Endothelial cell (in vitro differentiated cells): ENCODE results near the gene CYFIP1. TPM values are rescaled to one million over a fixed set of nuclear protein-coding genes. Genes with fewer than 3 reads are reported as not detected.

ENCODE experiments used
- DNase-seq: peaks from one replicate; pipeline ENCODE4 v3.0.0; 2021; ENCODE audit warnings: low spot score
- H3K27ac Mint-ChIP-seq: one replicate; pipeline ENCODE4 v1.8.0; 2021; ENCODE audit warnings: mixed read lengths, inconsistent platforms; ENCODE audit not compliant: unreplicated experiment
- H3K27me3 Mint-ChIP-seq: one replicate; pipeline ENCODE4 v1.8.0; 2021; ENCODE audit warnings: mild to moderate bottlenecking, moderate library complexity, mixed read lengths, inconsistent platforms; ENCODE audit not compliant: unreplicated experiment
- H3K36me3 Mint-ChIP-seq: one replicate; pipeline ENCODE4 v1.8.0; 2021; ENCODE audit warnings: mild to moderate bottlenecking, low read depth, mixed read lengths, inconsistent platforms; ENCODE audit not compliant: unreplicated experiment
- H3K4me1 Mint-ChIP-seq: one replicate; pipeline ENCODE4 v1.8.0; 2021; ENCODE audit warnings: mild to moderate bottlenecking, mixed read lengths, inconsistent platforms; ENCODE audit not compliant: unreplicated experiment
- H3K4me3 Mint-ChIP-seq: one replicate; pipeline ENCODE4 v1.8.0; 2021; ENCODE audit warnings: mild to moderate bottlenecking, mixed read lengths, inconsistent platforms; ENCODE audit not compliant: unreplicated experiment
- H3K9me3 Mint-ChIP-seq: one replicate; pipeline ENCODE4 v1.8.0; 2021; ENCODE audit warnings: mixed read lengths, inconsistent platforms; ENCODE audit not compliant: unreplicated experiment
- CTCF ChIP-seq: fragments of 200-600 bp; sonication (generic); IDR thresholded peaks from one replicate; pipeline ENCODE4 v1.5.0; 2021; ENCODE audit warnings: antibody characterized with exemption; ENCODE audit not compliant: unreplicated experiment
- total RNA-seq: library from RNA; stranded (reverse); fragmentation: NEBNext Ultra II Directional; extraction: Animal tissue kit (Norgen Biotek cat#: 25700); gene quantifications from one replicate; pipeline ENCODE4 v1.2.1, GENCODE V29; 2021; ENCODE audit not compliant: unreplicated experiment

Gene CYFIP1
- total RNA-seq, 1 donor from 2014 or later = 154 TPM

DNA sequence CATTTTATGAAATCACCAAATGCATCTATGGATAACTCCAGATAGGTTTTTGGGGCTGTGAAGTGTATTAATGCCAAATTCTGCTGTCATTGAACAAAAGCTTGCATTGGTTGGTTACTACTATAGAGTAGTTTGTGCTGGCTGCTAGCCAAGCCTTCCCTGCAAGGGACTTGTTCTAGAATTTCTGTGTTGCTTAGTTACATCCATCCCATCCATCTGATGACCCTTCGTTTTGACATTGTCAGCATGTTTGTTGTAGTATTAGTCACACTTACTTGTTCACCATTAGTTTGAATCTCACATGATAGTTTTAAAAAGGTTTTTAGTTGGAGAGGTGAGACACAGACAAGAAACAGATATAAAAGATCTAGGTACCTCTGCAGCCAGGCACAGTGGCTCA, 148.7 kb downstream of the CYFIP1 start:
- Mint-ChIP-seq H3K27me3 (peaks cover 2% of the 10 kb centered on the region), H3K4me1 (no peaks in the 10 kb centered on the region), H3K27ac (no peak overlapping the region)

DNA sequence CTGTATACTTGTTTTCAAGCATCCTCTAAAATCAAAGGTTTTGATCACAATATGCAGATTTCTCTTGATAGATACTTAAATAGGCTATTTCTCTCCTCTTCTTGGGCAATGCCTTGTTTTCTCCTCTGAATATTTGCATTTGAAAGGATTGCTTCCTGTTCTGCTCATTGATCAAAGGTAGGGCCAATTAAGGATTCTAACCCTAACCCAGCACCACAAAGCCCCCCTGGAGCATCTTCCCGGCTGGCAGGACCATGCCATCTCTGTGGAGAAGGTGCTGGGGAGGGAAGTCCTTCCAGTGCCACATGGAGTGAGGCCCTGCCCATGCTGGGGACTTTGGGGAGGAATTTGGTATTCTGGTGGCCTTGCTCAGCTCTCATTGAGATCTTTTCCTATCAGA, 153.0 kb downstream of the CYFIP1 start:
- H3K4me3 Mint-ChIP-seq = no peak overlapping the region
- H3K9me3 Mint-ChIP-seq = no peaks in the 10 kb centered on the region
- H3K27me3 Mint-ChIP-seq = peaks cover 2% of the 10 kb centered on the region
- no peaks in the 10 kb centered on the region for H3K4me1 Mint-ChIP-seq
- H3K36me3 Mint-ChIP-seq = peaks cover 22% of the 10 kb centered on the region
- no peak overlapping the region for H3K27ac Mint-ChIP-seq
- no peak for DNase-seq
- TF ChIP-seq CTCF = no peak

More for the DNA sequence above, 148.7 kb downstream of the CYFIP1 start:
- Mint-ChIP-seq H3K4me3 (no peak overlapping the region), H3K36me3 (peaks cover 6% of the 10 kb centered on the region), H3K9me3 (no peaks in the 10 kb centered on the region)
- TF ChIP-seq CTCF = no peak
- no peak for DNase-seq

GRCh38 chr15:22823495-22824128, 156.6 kb downstream of the CYFIP1 start:
- no peaks in the 10 kb centered on the region for H3K9me3 Mint-ChIP-seq
- H3K4me1 Mint-ChIP-seq = no peaks in the 10 kb centered on the region
- no peak for DNase-seq
- H3K27me3 Mint-ChIP-seq = peaks cover 2% of the 10 kb centered on the region
- no peak for TF ChIP-seq CTCF
- H3K36me3 Mint-ChIP-seq = peaks cover 35% of the 10 kb centered on the region
- H3K4me3 Mint-ChIP-seq = peak overlapping the region; percentile 16
- no peak overlapping the region for H3K27ac Mint-ChIP-seq

DNA sequence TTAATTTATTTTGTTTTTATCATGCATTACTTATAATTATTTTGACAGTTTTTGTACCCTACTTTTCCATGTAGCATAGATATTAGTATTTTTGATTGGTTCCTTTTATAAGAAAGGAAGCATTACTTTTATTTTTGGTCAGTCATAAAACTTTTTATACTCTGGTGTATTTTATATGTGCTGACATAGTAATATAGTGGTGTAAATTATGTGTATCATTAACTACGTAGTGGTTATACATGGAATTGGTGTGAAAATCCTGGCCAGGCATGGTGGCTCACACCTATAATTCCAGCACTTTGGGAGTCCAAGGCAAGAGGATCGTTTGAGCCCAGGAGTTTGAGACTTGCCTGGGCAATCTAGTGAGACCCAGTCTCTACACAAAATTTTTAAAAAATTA, 160.5 kb downstream of the CYFIP1 start:
- Mint-ChIP-seq H3K27ac (no peak overlapping the region), H3K27me3 (peaks cover 2% of the 10 kb centered on the region), H3K4me1 (no peaks in the 10 kb centered on the region), H3K4me3 (no peak overlapping the region), H3K9me3 (no peaks in the 10 kb centered on the region), H3K36me3 (peaks cover 34% of the 10 kb centered on the region)
- DNase-seq = no peak
- TF ChIP-seq CTCF = no peak

Other genes with a start within 250 kb of the CYFIP1 start
- gene NIPA1, start 193.7 kb downstream of the CYFIP1 start, total RNA-seq = 28.1 TPM
- 81.0 TPM for gene NIPA2, start 141.7 kb downstream of the CYFIP1 start, total RNA-seq
- 15.7 TPM for gene TUBGCP5, start 59.2 kb upstream of the CYFIP1 start, total RNA-seq
- not detected for gene GOLGA6L1, start 156.5 kb upstream of the CYFIP1 start, total RNA-seq